ENCODE measurements around the gene MED8.
"Not testable (repeated sequence)": the region's sequence is repeated elsewhere in the genome, so short reads cannot be mapped to it uniquely, and the experiment has no call there.

The MED8 gene

DNA sequence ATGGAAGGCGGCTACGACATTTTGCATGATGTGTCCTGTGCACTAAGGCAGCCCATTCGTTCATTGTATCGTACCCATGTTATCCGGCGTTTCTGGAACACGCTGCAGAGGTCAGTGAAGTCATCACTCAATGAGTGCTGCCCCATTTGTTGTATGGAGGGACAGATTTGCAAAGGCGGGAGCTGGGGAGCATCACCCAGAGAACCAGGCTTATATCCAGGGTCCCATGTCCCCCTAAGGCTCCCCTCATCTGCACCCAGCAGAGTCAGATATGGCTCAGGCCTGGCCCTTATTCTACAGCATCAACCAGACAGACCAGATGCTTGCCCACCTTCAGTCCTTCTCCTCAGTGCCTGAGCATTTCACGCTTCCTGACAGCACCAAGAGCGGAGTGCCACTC, 31.3 kb upstream of the MED8 start:
- DNase-seq (ENCODE audit: low spot score) = no peak
- TF ChIP-seq, protein P1, sequence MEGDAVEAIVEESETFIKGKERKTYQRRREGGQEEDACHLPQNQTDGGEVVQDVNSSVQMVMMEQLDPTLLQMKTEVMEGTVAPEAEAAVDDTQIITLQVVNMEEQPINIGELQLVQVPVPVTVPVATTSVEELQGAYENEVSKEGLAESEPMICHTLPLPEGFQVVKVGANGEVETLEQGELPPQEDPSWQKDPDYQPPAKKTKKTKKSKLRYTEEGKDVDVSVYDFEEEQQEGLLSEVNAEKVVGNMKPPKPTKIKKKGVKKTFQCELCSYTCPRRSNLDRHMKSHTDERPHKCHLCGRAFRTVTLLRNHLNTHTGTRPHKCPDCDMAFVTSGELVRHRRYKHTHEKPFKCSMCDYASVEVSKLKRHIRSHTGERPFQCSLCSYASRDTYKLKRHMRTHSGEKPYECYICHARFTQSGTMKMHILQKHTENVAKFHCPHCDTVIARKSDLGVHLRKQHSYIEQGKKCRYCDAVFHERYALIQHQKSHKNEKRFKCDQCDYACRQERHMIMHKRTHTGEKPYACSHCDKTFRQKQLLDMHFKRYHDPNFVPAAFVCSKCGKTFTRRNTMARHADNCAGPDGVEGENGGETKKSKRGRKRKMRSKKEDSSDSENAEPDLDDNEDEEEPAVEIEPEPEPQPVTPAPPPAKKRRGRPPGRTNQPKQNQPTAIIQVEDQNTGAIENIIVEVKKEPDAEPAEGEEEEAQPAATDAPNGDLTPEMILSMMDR (IDR thresholded peaks at IDR 0.05; ENCODE audit: extremely low read depth, missing control alignments) = no peak

DNA sequence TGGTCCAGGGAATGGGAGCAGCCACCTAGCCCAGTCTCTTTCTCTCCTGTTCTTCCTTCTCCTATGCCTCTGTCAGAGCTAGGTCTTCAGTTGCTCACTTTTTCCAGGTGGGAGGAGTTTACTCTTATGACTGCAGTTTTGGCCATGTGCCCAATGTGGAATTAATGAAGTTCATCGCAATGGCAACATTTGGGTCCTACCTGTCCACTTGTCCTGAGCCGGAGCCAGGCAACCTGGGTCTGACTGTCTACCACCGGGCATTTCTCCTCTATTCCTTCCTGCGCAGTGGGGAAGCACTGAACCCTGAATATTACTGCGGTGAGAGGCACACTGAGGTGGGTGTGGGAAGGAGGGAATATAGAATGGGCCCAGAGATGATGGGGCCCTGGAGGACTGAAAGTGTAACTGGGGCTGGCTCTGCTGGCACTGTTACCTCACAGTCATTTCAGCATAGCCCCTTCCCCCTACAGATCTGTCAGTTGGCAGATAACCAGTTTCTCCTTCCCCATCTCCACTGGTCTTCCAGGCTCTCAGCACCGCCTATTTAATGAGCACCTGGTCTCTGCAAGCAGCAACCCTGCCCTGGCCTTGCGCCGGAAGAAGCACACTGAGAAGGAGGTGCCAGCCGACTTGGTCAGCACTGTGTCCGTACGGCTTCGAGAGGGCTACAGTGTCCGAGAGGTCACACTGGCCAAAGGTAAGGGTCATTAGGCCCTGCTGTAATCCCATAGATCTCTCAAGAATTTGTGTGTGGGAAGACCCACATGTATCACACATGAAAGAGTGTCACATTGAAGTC, 30.2 kb upstream of the MED8 start:
- TF ChIP-seq, protein P1 (IDR thresholded peaks at IDR 0.05; ENCODE audit: extremely low read depth, missing control alignments) = no peak

GRCh38 chr1:43418858-43419257, 29.3 kb upstream of the MED8 start:
- DNase-seq (ENCODE audit: low spot score) = no peak
- TF ChIP-seq, protein P1 (IDR thresholded peaks at IDR 0.05; ENCODE audit: extremely low read depth, missing control alignments) = no peak

More for the DNA sequence above, 30.2 kb upstream of the MED8 start:
- DNase-seq (ENCODE audit: low spot score) = no peak

GRCh38 chr1:43415901-43416300, 26.3 kb upstream of the MED8 start:
- TF ChIP-seq, protein P1 (IDR thresholded peaks at IDR 0.05; ENCODE audit: extremely low read depth, missing control alignments) = no peak

DNA sequence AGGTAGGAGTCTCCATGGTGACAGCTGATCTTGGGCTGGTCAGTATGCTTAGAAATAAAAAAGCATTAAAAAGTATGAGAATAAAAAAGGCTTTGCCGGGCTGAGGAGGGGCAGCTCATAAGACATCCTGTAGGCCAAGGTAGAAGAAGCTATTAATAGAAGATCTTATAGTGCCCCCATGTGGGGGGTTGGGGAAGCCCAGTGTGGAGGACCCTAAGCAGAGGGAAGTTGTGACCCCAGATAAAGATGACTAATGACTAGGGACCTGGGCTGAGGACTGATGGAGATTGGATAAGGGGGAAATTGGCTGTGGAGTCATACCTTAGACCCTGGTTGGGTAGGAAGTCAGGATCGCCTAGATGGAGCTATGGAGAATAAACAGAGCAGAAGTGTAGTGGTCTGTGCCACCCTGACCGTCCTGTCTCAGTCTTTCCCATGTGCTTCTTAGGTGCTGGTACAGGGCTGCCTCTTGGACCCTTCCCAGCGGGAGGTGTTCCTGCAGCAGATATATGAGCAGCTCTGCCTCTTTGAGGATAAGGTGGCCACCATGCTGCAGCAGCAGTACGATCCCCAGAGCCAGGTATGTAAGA, 25.1 kb upstream of the MED8 start:
- TF ChIP-seq, protein P1 (IDR thresholded peaks at IDR 0.05; ENCODE audit: extremely low read depth, missing control alignments) = peak; percentile 14
- DNase-seq (ENCODE audit: low spot score) = peak; percentile 47

More at GRCh38 chr1:43415901-43416300, 26.3 kb upstream of the MED8 start:
- no peak for DNase-seq (ENCODE audit: low spot score)

GRCh38 chr1:43413426-43413825, 23.8 kb upstream of the MED8 start:
- not testable (repeated sequence) for DNase-seq (ENCODE audit: low spot score)

DNA sequence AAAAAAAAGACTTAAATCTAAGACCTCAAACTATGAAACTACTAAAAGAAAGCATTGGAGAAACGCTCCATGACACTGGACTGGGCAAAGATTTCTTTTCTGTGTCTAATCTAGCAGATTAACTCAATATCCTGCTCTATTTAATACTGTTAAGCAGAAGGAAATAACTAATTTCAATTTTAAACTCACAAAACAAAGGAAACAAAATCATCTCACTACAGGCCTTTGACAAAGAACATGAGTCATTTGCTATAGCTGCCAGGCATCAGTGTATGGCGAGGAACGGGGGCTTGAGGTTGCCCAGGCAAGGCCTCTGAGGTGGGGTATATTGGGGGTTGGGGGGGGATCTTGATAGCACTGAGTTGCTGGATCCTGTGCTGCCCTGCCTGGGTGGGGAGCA, 21.0 kb upstream of the MED8 start:
- DNase-seq (ENCODE audit: low spot score) = no peak
- TF ChIP-seq, protein P1 (IDR thresholded peaks at IDR 0.05; ENCODE audit: extremely low read depth, missing control alignments) = no peak

GRCh38 chr1:43405876-43406234, 16.3 kb upstream of the MED8 start:
- DNase-seq (ENCODE audit: low spot score) = no peak
- TF ChIP-seq, protein P1 (IDR thresholded peaks at IDR 0.05; ENCODE audit: extremely low read depth, missing control alignments) = no peak

Data from GM20000 (cell line).